ENCODE measurements around the gene TEN1. TPM values are rescaled to one million over a fixed set of nuclear protein-coding genes. Genes with fewer than 3 reads are reported as not detected.

The TEN1 gene
- total and polyA plus RNA-seq, 9 of the 15 experiments (the other 6 are each of a cell fraction or from before 2014, with no cell fraction given): 1.3 to 25.7 (median 10.1) TPM

DNA sequence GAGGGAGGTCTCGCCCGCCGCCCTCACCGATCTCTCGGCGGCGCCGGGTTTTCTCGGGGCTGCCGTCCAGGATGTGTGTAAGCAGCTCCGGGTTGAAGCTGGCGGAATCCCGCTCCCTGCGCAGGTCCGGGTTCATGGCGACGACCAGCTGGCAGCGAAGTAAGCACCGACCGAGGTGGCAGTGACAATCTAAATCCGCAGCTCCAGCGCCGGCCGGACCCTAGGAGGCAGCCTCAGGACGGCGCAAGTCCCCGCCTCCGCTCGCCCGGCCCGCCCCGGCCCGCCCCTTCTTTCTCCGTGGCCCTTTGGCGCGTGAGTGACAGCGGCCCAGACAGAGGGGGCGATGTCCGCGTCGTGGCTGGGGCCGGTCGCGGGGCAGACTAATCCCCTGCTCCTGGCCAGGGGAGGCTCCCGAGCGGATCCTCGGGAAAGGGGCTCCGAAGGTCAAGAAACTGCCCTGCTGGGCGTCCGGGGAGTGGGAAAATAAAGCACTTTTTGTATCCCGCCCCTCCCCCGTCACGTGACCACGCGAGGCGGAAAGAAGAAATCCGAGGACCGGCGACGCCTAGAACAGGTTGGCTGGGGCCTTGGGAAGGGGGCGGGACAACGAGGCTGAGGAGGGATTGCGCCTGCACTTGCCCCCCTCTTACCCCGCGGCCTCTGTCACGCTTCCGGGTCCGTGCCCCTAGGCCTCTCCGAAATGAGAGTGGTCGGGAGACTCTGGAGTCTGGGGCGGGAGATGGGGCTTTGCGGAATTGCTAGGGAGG lies at the start of gene TEN1, which contains the start of gene ACOX1 (continued):
- TF ChIP-seq, protein P1, sequence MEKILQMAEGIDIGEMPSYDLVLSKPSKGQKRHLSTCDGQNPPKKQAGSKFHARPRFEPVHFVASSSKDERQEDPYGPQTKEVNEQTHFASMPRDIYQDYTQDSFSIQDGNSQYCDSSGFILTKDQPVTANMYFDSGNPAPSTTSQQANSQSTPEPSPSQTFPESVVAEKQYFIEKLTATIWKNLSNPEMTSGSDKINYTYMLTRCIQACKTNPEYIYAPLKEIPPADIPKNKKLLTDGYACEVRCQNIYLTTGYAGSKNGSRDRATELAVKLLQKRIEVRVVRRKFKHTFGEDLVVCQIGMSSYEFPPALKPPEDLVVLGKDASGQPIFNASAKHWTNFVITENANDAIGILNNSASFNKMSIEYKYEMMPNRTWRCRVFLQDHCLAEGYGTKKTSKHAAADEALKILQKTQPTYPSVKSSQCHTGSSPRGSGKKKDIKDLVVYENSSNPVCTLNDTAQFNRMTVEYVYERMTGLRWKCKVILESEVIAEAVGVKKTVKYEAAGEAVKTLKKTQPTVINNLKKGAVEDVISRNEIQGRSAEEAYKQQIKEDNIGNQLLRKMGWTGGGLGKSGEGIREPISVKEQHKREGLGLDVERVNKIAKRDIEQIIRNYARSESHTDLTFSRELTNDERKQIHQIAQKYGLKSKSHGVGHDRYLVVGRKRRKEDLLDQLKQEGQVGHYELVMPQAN (IDR thresholded peaks at IDR 0.05; ENCODE audit: borderline replicate concordance): peak; percentile 59; the same call in 1 of the 2 replicates
- TF ChIP-seq ASH1L (IDR thresholded peaks at IDR 0.05; ENCODE audit: borderline replicate concordance, low read depth, partially characterized antibody): peak; percentile 66
- TF ChIP-seq PCBP2 (IDR thresholded peaks at IDR 0.05; ENCODE audit: low read depth, low read length, poor library complexity, severe bottlenecking): no peak
- TF ChIP-seq STAT5A (IDR thresholded peaks at IDR 0.05; ENCODE audit: borderline replicate concordance, low read length): no peak
- peak; percentile 76; the same call in 1 of the 2 replicates for TF ChIP-seq POLR2AphosphoS2 (IDR thresholded peaks at IDR 0.05; ENCODE audit: low read length)
- no peak for TF ChIP-seq TAF15 (IDR thresholded peaks at IDR 0.05; ENCODE audit: low read depth, low read length)
- TF ChIP-seq ZNF507 (tag; conservative IDR thresholded peaks at IDR 0.05): no peak
- no peak for TF ChIP-seq BMI1 (IDR thresholded peaks at IDR 0.05; ENCODE audit: low read length)
- no peak for TF ChIP-seq ZBTB43 (CRISPR knock-in tag; IDR thresholded peaks at IDR 0.05)
- 0 out of 2 replicates have a peak, but pooled peaks have one; percentile 79 for TF ChIP-seq PREB (CRISPR knock-in tag; IDR thresholded peaks at IDR 0.05)
- no peak for TF ChIP-seq C11orf30 (IDR thresholded peaks at IDR 0.05; ENCODE audit: low read depth)
- no peak for TF ChIP-seq MXI1 (IDR thresholded peaks at IDR 0.05; ENCODE audit: low read depth, low read length)
- TF ChIP-seq POLR2G (IDR thresholded peaks at IDR 0.05; ENCODE audit: low read depth, low read length): peak; percentile 95
- TF ChIP-seq CREB1 (IDR thresholded peaks at IDR 0.05): peak; percentile 31; the same call in 1 of the 2 replicates
- peak; percentile 45 for TF ChIP-seq CREB1 (CRISPR knock-in tag; IDR thresholded peaks at IDR 0.05)
- TF ChIP-seq PML (IDR thresholded peaks at IDR 0.05; ENCODE audit: low read length): peak; percentile 86
- no peak for TF ChIP-seq NFXL1 (CRISPR knock-in tag; IDR thresholded peaks at IDR 0.05)
- TF ChIP-seq ZBTB8A (IDR thresholded peaks at IDR 0.05; ENCODE audit: partially characterized antibody): no peak
